ENCODE data around the gene NHSL1.

DNA sequence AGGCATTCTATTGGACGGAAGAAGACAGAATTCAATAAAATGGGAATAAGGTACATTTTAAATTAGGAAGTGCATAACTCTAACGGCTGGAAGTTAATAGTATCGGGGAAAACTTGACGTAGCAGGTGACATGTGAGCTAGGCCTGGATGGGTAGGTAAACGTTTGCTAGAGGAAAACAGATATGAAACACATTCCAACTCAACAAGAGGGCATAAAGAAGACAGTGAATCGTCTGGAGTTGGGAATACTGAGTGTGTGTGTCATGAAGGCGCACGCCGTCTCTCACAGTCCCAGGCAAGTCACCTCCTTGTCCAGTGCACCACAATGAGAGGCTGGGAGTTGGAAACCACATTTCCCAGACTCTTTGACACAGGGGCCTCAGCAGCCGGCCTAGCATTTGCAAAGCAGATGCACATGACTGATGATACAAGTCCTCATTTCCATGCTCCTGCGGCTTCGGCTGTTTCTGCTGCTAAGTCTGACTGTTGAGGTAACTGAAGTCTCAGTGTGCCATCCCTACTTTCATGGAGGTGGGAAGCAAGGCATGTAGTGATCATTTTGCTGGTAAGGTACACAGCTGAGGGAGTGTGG is 16.5 kb upstream of the NHSL1 start:
- TF ChIP-seq, protein P1, sequence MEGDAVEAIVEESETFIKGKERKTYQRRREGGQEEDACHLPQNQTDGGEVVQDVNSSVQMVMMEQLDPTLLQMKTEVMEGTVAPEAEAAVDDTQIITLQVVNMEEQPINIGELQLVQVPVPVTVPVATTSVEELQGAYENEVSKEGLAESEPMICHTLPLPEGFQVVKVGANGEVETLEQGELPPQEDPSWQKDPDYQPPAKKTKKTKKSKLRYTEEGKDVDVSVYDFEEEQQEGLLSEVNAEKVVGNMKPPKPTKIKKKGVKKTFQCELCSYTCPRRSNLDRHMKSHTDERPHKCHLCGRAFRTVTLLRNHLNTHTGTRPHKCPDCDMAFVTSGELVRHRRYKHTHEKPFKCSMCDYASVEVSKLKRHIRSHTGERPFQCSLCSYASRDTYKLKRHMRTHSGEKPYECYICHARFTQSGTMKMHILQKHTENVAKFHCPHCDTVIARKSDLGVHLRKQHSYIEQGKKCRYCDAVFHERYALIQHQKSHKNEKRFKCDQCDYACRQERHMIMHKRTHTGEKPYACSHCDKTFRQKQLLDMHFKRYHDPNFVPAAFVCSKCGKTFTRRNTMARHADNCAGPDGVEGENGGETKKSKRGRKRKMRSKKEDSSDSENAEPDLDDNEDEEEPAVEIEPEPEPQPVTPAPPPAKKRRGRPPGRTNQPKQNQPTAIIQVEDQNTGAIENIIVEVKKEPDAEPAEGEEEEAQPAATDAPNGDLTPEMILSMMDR (IDR thresholded peaks at IDR 0.05; ENCODE audit: low read depth, low read length, missing input control) = no peak
- TF ChIP-seq TAF1 (conservative IDR thresholded peaks at IDR 0.05) (no peak), YY1 (IDR thresholded peaks at IDR 0.05) (no peak), JUND (IDR thresholded peaks at IDR 0.05) (no peak), RAD21 (IDR thresholded peaks at IDR 0.05) (no peak)
- TF ChIP-seq, protein P2, sequence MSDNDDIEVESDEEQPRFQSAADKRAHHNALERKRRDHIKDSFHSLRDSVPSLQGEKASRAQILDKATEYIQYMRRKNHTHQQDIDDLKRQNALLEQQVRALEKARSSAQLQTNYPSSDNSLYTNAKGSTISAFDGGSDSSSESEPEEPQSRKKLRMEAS (IDR thresholded peaks at IDR 0.05) = no peak

Data from liver (tissue), 3 donors.